ENCODE measurements around the gene DLGAP4.

Gene DLGAP4

DNA sequence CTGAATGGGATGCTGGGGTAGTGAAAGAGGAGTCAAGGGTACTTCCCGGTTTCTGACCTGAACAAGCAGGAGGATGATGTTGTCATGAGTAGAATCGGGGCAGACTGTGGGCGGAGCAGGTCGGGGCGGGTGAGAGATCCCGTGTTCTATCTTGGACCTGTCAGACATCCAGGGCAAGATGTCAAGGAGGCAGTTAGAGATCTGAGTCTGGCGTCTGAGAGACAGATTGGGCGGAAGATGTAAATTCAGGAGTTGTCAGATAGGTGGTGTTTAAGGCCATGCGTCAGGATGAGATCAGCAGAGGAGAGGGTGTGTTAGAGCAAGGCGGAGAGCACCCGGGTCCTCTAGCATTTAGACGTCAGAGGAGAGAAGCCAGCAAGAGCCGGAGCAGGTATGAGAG lies 115.5 kb downstream of the DLGAP4 start:
- DNase-seq: no peak

DNA sequence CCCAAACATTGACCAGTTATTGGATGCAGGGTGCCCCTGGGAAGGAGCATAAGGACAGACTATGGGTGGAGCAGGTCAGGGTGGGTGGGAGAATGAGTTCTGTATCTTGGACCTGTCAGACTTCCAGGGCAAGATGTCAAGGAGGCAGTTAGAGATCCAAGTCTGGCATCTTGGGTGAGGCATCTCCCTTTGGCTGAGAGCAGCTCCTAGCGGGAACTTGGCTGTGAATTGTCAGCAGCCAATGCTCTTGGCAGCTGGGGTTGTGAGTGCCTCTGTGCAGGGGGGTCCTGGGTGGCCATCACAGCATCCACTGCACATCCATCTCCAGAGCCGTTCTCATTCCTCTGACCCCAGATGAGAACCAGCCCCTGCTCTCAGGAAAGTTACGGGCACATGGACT lies 118.2 kb downstream of the DLGAP4 start:
- no peak for DNase-seq

DNA sequence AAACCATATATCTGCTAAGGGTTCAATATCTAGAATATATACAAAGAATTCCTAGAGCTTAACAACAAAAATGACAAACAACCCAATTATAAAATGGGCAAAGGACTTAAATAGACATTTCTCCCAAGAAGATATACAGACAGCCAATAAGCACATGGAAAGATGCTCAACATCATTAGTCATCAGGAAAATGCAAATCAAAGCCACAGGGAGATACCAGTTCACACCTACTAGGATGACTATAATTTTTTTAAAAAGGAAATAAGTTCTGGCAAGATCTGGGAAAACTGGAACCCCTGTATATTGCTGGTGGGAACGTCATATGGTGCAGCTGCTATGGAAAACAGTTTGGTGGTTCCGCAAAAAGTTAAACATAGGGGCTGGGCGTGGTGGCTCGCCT lies 119.0 kb downstream of the DLGAP4 start:
- DNase-seq: no peak

DNA sequence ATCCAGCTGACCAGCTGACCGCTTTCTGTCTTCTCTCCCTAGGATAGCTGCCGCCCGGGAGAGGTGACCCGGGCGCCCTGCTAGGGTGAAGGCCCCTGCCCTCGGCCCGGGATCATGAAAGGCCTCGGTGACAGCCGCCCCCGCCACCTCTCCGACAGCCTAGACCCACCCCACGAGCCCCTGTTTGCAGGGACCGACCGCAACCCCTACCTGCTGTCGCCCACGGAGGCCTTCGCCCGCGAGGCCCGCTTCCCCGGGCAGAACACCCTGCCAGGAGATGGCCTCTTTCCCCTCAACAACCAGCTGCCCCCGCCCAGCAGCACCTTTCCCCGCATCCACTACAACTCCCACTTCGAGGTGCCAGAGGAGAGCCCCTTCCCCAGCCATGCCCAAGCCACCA lies 125.5 kb downstream of the DLGAP4 start:
- no peak for DNase-seq

DNA sequence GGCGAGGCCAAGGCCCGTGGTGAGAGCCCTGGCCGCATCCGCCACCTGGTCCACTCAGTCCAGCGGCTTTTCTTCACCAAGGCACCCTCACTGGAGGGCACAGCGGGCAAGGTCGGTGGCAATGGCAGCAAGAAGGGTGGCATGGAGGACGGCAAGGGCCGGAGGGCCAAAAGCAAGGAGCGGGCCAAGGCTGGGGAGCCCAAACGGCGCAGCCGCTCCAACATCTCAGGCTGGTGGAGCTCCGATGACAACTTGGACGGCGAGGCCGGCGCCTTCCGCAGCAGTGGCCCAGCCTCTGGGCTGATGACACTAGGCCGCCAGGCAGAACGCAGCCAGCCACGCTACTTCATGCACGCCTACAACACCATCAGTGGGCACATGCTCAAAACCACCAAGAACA lies 126.0 kb downstream of the DLGAP4 start:
- DNase-seq: no peak

DNA sequence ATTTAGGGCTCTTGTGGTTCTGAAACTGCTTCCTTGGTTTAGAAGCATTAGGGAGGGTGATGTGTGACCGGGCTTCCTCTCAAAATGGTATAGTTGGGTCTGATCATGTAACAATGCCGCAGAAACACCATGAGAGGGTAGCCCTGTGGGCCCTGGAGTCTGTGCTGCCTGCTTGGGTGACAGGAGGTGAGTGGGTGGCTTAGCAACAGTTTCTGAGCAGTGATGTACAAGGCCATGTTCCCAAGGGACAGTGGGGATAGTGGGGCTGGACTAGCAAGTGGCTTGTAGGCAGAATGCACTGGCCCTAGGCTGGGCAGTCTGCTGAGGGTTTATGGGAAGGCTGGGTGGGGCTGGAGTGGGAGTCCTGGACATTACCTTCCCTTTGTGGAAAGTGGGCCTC lies 128.2 kb downstream of the DLGAP4 start:
- DNase-seq: no peak

DNA sequence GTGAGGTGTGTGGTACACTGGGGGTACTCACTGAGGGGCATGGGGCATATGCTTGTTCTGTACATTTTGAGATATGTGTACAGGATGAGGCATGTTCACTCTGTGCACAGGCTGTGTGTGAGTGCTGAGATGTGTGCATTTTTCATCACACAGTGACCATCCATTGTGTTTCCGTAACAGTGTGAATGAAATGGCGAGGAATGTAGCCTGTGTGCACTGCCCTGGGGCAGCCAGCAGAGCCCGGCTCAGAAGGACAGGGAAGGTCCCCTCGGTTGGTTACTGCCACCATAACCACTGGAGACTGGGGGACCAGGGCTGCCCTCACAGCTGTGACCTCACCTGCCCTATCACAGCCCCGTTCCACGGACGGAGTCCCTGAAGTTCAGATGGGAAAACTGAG lies 129.0 kb downstream of the DLGAP4 start:
- DNase-seq: no peak

DNA sequence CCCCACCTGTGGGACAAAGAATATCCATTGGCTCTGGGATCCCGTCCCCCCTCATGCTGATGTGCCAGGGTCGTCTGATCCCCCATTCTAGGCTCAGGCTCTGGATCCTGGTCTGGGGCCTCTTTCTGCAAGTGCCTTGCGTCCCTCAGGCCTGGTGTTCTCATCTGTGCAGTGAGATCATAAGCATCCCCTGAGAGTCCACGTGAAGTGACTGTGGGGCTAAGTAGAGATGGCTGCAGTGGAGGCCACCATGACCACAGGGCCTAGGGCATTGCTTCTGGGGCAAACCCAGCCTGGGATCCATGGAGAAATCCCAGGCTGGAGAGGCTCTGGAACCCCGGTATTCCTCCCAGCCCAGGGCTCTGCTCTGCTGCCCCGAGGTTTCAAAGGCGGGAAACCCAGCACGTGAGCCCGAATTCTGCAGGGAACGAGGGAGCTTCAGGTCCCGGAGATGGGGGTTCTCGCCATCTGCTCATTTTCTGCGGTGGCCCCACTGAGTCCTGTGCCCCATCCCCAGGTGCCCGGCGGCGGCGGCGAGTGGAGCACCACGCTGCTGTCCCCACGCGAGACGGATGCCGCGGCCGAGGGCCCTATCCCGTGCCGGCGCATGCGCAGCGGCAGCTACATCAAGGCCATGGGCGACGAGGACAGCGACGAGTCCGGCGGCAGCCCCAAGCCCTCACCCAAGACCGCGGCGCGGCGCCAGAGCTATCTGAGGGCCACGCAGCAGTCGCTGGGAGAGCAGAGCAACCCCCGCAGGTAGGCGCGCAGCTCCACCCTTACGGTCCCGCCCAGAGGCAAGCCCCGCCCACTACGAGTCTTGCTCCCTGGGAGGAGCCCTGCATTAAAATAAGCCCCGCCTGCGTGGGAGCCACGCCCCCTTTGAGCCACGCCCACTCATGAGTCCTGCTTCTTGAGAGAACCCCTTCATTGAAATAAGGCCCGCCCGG lies 129.7 kb downstream of the DLGAP4 start:
- peak; percentile 90 for DNase-seq

DNA sequence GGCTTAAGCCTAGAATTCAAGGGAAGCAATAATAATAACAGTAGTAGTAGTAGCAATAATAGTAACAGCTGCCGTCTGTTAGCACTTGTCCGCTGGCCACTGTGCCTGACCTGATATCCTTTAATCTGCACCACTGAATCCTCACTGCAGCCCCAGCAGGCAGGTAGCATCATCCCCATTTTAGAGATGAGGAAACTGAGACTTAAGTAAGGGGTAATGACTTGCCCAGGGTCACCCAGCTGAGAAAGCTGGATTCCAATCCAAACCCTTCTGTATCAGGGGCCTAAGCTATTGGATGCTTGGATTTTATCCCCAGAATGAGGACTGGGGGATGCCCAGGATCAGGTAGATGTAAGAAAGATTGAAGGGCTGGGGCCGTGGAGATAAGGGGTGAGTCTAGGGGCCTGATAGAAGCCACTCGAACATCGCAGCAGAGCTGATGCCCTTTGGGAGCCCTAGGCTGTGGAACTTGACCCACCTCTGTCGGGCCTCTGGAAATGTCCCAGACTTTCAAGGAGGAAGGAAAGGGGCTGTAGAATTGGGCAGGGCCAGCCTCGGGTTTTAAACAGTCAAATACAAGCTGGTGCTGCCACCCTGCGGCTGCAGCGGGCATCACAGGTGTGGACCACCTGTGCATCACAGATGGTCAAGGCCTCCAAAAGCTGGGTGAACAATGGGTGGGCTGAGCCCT lies 133.0 kb downstream of the DLGAP4 start:
- peak; percentile 62 for DNase-seq

DNA sequence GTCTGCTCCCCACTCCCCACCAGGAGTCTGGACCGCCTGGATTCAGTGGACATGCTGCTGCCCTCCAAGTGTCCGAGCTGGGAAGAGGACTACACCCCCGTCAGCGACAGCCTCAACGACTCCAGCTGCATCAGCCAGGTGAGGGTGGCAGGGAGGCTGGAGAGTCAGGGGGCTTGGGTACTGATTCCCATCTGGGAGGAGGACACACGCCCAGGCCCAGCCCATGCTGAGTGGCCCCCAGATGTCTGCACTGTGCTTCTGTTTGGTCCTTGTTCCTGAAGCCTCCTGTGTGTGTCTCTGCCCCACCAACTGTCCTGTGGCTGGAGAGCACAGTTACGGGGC lies 133.6 kb downstream of the DLGAP4 start:
- no peak for DNase-seq

DNA sequence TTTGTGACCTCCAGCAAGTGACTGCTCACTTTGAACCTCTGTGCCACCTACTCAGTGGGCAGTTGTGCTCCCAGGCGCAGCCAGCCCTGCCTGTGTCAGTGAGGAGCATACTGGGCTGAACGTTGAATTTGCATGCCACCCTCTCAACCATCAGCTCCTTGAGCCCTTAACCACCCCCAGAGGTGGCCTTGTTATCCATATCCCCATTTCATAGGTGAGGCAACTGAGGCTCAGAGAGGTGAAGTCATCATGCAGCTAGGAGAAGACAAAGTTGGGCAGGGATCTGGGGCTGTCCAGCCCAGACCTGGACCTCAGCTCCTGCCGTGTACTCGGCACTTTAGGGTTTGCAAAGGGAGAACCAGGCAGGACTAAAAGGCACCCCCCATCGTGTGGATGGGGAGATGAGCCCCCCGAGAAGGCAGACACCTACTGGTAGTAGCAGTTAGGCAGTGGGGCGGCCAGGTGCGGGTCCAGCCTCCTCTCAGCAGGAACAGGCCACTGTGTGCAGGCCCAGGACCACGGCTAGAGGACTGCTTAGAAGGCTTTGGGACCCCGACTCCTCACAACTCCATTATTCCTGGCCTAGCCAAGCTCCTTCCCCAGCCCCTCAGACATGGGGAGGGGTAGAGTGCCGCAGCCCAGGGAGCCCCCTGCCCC lies 134.4 kb downstream of the DLGAP4 start:
- DNase-seq: no peak

DNA sequence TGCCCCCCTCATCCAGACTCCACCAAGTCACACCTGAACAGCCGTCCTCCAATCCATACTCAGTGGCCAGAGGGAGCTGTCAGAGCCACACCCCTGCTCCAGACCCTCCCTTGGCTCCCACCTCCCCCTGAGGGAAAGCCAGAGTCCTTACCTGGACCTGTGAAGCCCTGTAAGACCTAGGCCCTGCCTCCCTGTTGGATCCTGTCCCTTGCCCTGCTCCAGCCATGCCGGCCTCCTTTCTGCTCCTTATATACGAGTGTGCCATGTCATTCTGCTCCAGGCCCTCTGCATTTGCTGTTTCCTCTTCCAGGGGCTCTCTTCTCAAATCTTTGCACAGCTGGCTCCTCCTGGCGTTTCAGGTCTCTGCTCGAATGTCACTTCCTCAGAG lies 134.9 kb downstream of the DLGAP4 start:
- DNase-seq: no peak

DNA sequence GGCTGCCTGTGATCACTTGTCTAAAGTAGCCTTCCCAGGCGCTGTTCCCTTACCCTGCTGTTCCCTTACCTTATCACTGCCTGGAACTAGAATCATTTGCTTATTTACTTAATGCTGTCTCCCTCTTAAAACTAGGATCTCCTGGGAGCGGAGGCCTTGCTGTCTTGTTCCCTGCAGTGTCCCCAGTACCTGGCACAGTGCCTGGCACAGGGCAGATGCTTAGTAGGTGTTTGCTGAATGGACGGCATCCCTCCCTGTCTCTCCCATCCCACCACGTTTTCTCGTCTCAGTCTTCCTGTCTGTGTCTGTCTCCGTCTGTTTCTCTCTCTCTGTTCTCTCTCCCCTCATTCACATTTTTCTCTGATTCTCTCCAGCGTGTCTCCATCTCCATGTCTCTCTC lies 135.3 kb downstream of the DLGAP4 start:
- no peak for DNase-seq

DNA sequence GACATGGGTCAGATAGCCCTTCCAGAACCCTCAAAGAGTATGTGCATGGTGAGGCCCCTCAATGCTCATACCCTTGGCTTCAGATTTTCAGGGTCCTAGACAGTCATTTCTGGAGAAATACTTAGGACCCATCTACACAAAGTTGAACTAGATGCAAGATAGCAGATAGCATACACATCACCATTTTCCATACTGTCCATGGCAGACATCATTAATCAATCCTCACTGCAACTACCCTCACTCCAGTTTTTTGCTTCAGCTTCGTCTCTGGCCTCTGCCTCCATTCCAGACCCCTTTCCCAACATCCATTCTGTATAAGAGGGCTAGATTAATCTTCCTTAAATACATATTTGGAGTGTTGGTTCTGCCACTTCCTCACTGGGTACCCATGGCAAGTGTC lies 139.7 kb downstream of the DLGAP4 start:
- DNase-seq: no peak

DNA sequence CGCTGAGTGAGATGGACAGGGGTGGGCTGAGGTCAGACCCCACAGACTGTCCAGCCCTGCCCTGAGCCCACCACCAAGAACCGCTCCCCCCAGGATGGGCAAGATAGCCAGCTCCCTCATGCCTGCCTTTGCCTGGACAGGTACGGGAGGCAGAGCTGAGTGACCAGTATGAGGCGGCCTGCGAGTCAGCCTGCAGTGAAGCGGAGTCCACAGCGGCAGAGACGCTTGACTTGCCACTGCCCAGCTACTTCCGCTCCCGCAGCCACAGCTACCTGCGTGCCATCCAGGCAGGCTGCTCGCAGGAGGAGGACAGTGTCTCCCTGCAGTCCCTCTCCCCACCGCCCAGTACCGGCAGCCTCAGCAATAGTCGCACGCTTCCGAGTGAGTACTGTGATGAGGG lies 140.4 kb downstream of the DLGAP4 start:
- DNase-seq: no peak

DNA sequence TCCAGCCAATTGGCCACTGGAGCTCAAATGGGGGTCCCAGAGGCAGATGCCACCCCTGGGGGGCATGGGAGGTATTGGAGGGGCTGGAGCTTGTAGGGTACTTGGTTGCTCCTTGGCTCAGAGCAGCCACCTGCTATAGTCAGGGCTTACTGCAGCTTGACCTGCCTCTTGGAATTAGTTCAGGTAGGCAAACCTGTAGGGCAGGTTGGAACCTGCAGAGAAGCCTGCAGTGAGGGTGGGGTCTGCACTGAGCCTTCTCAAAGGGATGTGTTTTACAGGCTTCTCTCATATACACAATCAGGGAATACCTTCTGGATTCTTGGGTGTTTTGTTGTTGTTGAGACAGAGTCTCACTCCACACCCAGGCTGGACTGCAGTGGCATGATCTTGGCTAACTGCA lies 141.0 kb downstream of the DLGAP4 start:
- no peak for DNase-seq

DNA sequence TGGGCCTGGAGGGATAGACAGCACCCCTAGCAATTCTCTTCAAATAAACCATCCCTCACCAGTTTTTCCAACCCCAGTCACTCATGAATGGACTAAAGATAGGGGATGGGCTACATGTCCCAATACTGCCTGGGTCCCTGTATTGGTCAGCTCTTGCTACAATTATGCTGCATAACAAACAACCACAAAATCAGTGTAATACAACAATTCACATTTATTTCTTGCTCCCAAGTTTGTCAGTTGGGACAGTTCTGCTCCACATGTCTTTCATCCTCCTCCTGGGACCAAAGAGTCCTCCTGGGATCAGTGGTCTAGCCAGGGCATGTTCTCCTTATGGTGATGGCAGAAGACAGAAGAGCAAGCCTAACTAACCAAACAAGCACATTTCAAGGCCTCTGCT lies 143.5 kb downstream of the DLGAP4 start:
- DNase-seq: no peak

DNA sequence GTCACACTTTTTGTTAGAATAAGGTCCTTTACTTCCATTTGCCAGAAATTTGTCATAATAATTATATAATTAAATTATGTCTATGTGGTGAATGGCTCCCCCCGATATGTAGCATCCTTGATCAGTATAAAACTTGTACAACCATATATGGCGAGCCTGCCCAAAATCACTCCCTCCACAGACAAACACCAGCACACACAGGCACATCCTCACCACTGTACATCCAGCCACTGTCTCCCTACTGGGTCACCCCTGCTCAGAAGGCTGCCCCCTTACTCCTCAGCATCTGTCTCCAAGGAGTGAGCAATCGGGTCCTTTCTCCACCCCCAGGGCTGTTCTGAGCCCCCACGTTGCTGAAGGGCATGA lies 148.2 kb downstream of the DLGAP4 start:
- DNase-seq: no peak

DNA sequence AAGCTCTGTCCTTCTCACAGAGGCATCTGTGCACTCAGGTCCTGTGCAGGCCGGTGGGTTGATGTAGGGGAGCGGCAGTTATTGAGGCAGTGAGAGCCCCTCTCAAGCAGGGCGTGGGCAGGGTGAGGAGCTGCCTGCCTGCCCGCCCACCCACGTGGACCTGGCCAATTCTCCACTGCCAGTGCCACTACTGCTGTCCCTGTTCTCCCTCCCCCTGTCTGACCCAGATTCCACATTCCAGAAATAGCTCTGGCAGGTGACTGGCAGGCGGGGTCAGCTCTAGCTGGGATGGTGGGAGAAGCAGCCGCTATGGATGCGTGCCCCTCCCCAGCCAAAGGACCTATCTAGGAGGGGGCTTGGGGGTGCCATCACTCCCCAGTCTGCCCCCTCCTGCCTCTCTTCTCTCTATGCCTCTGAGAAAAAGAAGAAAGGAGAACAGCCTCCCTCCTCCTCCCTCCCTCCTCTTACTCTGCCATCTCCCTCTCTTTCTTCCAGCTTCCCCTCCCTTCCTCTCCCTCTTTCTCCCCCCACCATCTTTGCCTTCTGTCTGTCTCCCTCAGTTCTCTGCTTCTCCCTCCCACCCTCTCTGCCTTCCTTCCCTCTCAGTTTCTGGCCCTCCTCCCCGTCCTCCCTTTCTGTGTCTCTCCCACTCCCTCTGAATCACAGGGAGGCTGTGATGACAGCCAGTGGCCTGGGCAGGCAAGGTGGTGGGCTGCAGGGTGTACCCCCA lies 148.7 kb downstream of the DLGAP4 start:
- DNase-seq: no peak

DNA sequence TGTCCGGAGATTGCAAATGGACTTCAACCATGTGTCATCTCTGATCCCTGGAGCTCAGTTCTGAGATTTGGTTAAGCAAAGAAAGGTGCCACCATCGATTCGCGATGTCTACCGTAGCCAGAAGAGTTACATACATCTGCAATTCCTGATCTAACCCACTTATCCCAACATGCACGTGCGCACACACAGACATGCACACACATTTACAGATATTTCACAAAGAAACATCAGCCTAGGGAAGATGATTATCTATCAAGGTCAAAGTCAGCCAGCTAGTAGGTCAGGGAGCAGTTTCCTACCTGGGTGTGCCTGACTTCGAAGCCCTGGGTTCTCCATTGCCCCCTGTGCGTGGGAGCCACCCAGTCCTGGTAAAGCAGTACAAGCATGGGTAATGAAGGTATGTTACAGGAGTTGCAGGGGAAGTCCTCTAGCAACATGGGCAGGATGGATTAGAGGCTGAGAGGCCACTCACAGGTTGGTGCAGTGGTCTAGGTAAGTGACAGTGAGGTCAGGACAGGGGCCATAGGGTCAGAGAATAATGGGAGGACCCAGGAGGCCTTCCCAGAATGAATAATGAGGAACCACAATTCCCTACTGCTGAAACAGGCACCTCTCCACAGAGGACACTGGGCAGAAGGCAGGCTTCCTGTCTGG lies 150.0 kb downstream of the DLGAP4 start:
- no peak for DNase-seq

DNA sequence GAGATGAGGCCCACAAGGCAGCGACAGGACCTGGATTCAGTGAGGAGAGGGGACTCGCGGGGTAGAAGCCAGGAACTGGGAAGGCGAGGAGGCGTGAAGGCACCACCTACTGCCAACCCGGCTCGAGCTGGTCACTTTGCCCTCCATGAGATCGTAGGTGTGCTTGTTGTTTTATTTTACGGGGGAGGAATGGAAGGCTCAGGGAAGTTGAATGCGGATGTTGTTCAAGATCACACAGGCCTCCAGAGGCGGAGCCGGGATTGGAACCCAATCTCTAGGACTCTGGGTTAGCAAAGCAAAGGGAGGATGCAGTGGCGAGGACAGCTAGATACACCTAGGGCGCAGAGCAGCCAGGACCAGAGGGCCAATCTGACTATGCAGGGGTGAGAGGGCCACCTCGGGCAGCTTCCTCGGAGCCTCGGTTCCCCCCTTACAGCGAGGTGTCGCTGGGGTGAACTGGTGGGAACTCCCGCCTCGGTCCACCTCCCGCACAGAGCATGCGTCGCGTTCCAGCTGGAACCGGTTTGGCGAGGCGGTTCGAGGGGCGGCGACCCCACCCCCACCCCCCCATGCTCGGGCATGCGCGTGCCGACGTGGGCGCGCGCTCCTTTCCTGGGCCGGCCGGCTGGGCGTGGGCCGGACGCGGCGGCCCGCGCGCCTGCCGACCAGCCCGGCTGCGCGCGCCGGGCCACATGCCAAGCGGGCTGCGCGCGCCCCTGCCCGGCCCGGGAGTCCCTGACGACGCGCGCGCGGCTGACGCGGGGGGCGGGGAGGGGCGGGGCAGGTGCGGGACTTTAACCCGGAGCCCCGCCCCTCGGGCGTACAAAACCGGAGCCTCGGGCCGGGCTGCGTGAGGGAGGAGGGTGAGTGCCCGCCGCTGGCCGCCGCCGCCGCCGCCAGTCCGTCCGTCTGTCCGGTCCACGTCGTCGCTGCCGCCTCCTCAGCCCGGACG lies 154.8 kb downstream of the DLGAP4 start:
- peak; percentile 94 for DNase-seq

All from CD4-positive, alpha-beta T cell treated with Interleukin-17A for 1 hour (primary cell).